Measurements from ENCODE around the gene IDE.

GRCh38 chr10:92552310-92552709 is 21.6 kb downstream of the IDE start:
- TF ChIP-seq POLR2A (IDR thresholded peaks at IDR 0.05; ENCODE audit: low read depth, low read length) (no peak), TAF1 (IDR thresholded peaks at IDR 0.05; ENCODE audit: borderline replicate concordance, low read depth, low read length) (no peak)

Data from GM12892 (cell line).